ENCODE measurements around the gene DHX40.

DHX40 gene

GRCh38 chr17:59631276-59631675 is 65.9 kb downstream of the DHX40 start:
- Histone ChIP-seq H3K4me3 (ENCODE audit: low read length) (no peak overlapping the region), H3K4me2 (ENCODE audit: low read depth, low read length) (no peak overlapping the region), H3F3A (ENCODE audit: insufficient read depth, low read length) (peaks cover 23% of the 10 kb centered on the region), H3K9ac (ENCODE audit: low read length) (no peak overlapping the region), H3K79me2 (ENCODE audit: low read length) (peaks cover 100% of the 10 kb centered on the region), H4K20me1 (ENCODE audit: insufficient read depth, low read length) (peaks cover 83% of the 10 kb centered on the region), H3K27me3 (replicated peaks; ENCODE audit: insufficient read depth, low read length) (no peaks in the 10 kb centered on the region), H3K27ac (ENCODE audit: low read length) (no peak overlapping the region), H3K36me3 (replicated peaks; ENCODE audit: insufficient read depth, low read length) (peaks cover 3% of the 10 kb centered on the region; the same call in 1 of the 2 replicates), H3K9me2 (replicated peaks; ENCODE audit: insufficient read depth, low read length) (no peaks in the 10 kb centered on the region), H2AFZ (ENCODE audit: low read length) (no peak overlapping the region), H3K9me3 (replicated peaks; ENCODE audit: insufficient read depth, low read length) (no peaks in the 10 kb centered on the region), H3K4me1 (ENCODE audit: low read length) (peaks cover 29% of the 10 kb centered on the region)
- no peak for DNase-seq
- TF ChIP-seq EZH2 (optimal IDR thresholded peaks at IDR 0.05; ENCODE audit: low read depth, low read length) (no peak), EZH2phosphoT487 (IDR thresholded peaks at IDR 0.05; ENCODE audit: low read length) (no peak), CTCF (IDR thresholded peaks at IDR 0.05; ENCODE audit: low read length) (no peak)

- no peak for DNase-seq
- Histone ChIP-seq H3K79me2 (ENCODE audit: low read length) (peaks cover 99% of the 10 kb centered on the region), H3K4me1 (ENCODE audit: low read length) (peaks cover 29% of the 10 kb centered on the region), H2AFZ (ENCODE audit: low read length) (no peak overlapping the region), H3K4me3 (ENCODE audit: low read length) (no peak overlapping the region), H3K9me3 (replicated peaks; ENCODE audit: insufficient read depth, low read length) (no peaks in the 10 kb centered on the region), H3K27me3 (replicated peaks; ENCODE audit: insufficient read depth, low read length) (no peaks in the 10 kb centered on the region), H3K9me2 (replicated peaks; ENCODE audit: insufficient read depth, low read length) (no peaks in the 10 kb centered on the region), H3K27ac (ENCODE audit: low read length) (no peak overlapping the region), H3K4me2 (ENCODE audit: low read depth, low read length) (0 out of 2 replicates have a peak overlapping the region, but pooled peaks have one; percentile 8), H3F3A (ENCODE audit: insufficient read depth, low read length) (peaks cover 23% of the 10 kb centered on the region), H3K36me3 (replicated peaks; ENCODE audit: insufficient read depth, low read length) (peaks cover 3% of the 10 kb centered on the region; the same call in 1 of the 2 replicates), H4K20me1 (ENCODE audit: insufficient read depth, low read length) (peaks cover 71% of the 10 kb centered on the region), H3K9ac (ENCODE audit: low read length) (no peak overlapping the region)
- TF ChIP-seq EZH2 (optimal IDR thresholded peaks at IDR 0.05; ENCODE audit: low read depth, low read length), result no peak
- no peak for TF ChIP-seq CTCF (IDR thresholded peaks at IDR 0.05; ENCODE audit: low read length)
- TF ChIP-seq EZH2phosphoT487 (IDR thresholded peaks at IDR 0.05; ENCODE audit: low read length), result no peak
Observed at GRCh38 chr17:59632398-59632797, 67.0 kb downstream of the DHX40 start.

GRCh38 chr17:59633658-59634359 is 68.4 kb downstream of the DHX40 start:
- Histone ChIP-seq H3K36me3 (replicated peaks; ENCODE audit: insufficient read depth, low read length) (0 out of 2 replicates have a peak, but pooled peaks cover 3% of the 10 kb centered on the region), H3K27ac (ENCODE audit: low read length) (peak overlapping the region; percentile 21; the same call in 1 of the 2 replicates), H3K9me3 (replicated peaks; ENCODE audit: insufficient read depth, low read length) (no peaks in the 10 kb centered on the region), H3K4me2 (ENCODE audit: low read depth, low read length) (peak overlapping the region; percentile 48), H3K9me2 (replicated peaks; ENCODE audit: insufficient read depth, low read length) (no peaks in the 10 kb centered on the region), H4K20me1 (ENCODE audit: insufficient read depth, low read length) (peaks cover 69% of the 10 kb centered on the region), H3K4me3 (ENCODE audit: low read length) (no peak overlapping the region), H3K79me2 (ENCODE audit: low read length) (peaks cover 99% of the 10 kb centered on the region), H3K9ac (ENCODE audit: low read length) (no peak overlapping the region), H3K27me3 (replicated peaks; ENCODE audit: insufficient read depth, low read length) (no peaks in the 10 kb centered on the region), H2AFZ (ENCODE audit: low read length) (no peak overlapping the region), H3F3A (ENCODE audit: insufficient read depth, low read length) (peaks cover 23% of the 10 kb centered on the region), H3K4me1 (ENCODE audit: low read length) (peaks cover 29% of the 10 kb centered on the region)
- DNase-seq, result no peak
- TF ChIP-seq EZH2phosphoT487 (IDR thresholded peaks at IDR 0.05; ENCODE audit: low read length) (no peak), CTCF (IDR thresholded peaks at IDR 0.05; ENCODE audit: low read length) (no peak), EZH2 (optimal IDR thresholded peaks at IDR 0.05; ENCODE audit: low read depth, low read length) (no peak)
